OCI-LY3 (cell line): Measurements from ENCODE around the gene HEXB.

Experiments
- H2AFZ ChIP-seq: fragments of 200-600, 300-600 bp; shearing (Covaris generic); 2 replicates; pipeline ENCODE4 v1.6.0; 2014; ENCODE audit warnings: antibody characterized with exemption, low read depth, low read length
- H3K27ac ChIP-seq: fragments of 200-600, 300-600 bp; sonication (generic); 2 replicates; pipeline ENCODE4 v1.5.1; 2014; ENCODE audit warnings: mild to moderate bottlenecking, low read length, moderate library complexity, mixed read lengths
- H3K27me3 ChIP-seq: fragments of 200-600, 300-600 bp; sonication (generic); 2 replicates; pipeline ENCODE4 v1.6.1; 2014; ENCODE audit warnings: low read depth, low read length, mixed read lengths
- H3K36me3 ChIP-seq: fragments of 200-600, 300-600 bp; sonication (generic); replicated peaks from 2 replicates; pipeline ENCODE3; 2014; ENCODE audit warnings: low read depth, low read length, mixed read lengths
- H3K4me1 ChIP-seq: fragments of 300-600, 200-600 bp; sonication (generic); 2 replicates; pipeline ENCODE4 v1.6.1; 2014; ENCODE audit warnings: low read length, mixed read lengths
- H3K4me2 ChIP-seq: fragments of 200-600, 300-600 bp; sonication (generic); 2 replicates; pipeline ENCODE4 v1.6.1; 2014; ENCODE audit warnings: low read length, mixed read lengths
- H3K4me3 ChIP-seq: fragments of 300-600, 200-600 bp; sonication (generic); 2 replicates; pipeline ENCODE4 v1.5.1; 2014; ENCODE audit warnings: antibody characterized with exemption, mild to moderate bottlenecking, low read length, moderate library complexity
- H3K79me2 ChIP-seq: fragments of 300-600, 200-600 bp; shearing (Covaris generic); 2 replicates; pipeline ENCODE4 v1.6.1; 2014; ENCODE audit warnings: mild to moderate bottlenecking, low read length, mixed read lengths
- H3K9ac ChIP-seq: fragments of 300-600, 200-600 bp; shearing (Covaris generic); 2 replicates; pipeline ENCODE4 v1.6.0; 2014; ENCODE audit warnings: mild to moderate bottlenecking, low read length, moderate library complexity
- H3K9me3 ChIP-seq: fragments of 200-600, 300-600 bp; shearing (Covaris generic); 2 replicates; pipeline ENCODE4 v1.6.1; 2014; ENCODE audit warnings: low read length, mixed read lengths; ENCODE audit not compliant: insufficient read depth
- H4K20me1 ChIP-seq: fragments of 200-600, 300-600 bp; sonication (generic); 2 replicates; pipeline ENCODE4 v1.6.1; 2016; ENCODE audit warnings: low read length, mixed read lengths; ENCODE audit not compliant: insufficient read depth
- CTCF ChIP-seq: fragments of 200-600, 300-600 bp; sonication (generic); IDR thresholded peaks from 2 replicates; pipeline ENCODE4 v1.5.1; 2014; ENCODE audit warnings: antibody characterized with exemption, low read length, low read depth
- EZH2phosphoT487 ChIP-seq: fragments of 200-600 bp; shearing (Covaris generic); IDR thresholded peaks from 2 replicates; pipeline ENCODE4 v1.6.1; 2018; ENCODE audit warnings: antibody characterized with exemption, mixed run types, low read depth

Gene HEXB

GRCh38 chr5:74657165-74657564 lies 27.9 kb upstream of the HEXB start:
- H3K27me3 ChIP-seq: no peaks in the 10 kb centered on the region
- H4K20me1 ChIP-seq: no peaks in the 10 kb centered on the region
- no peak overlapping the region for H3K27ac ChIP-seq
- H3K4me2 ChIP-seq: no peak overlapping the region
- no peaks in the 10 kb centered on the region for H3K9me3 ChIP-seq
- H3K79me2 ChIP-seq: no peaks in the 10 kb centered on the region
- H3K4me3 ChIP-seq: no peak overlapping the region
- H2AFZ ChIP-seq: no peak overlapping the region
- no peaks in the 10 kb centered on the region for H3K36me3 ChIP-seq
- H3K9ac ChIP-seq: no peak overlapping the region
- H3K4me1 ChIP-seq: no peaks in the 10 kb centered on the region
- TF ChIP-seq CTCF: no peak

- H2AFZ ChIP-seq: no peak overlapping the region
- TF ChIP-seq CTCF (no peak), EZH2phosphoT487 (no peak)
These were observed 25.9 kb upstream of the HEXB start for GRCh38 chr5:74659172-74659571.

GRCh38 chr5:74660140-74660539 lies 24.9 kb upstream of the HEXB start:
- Histone ChIP-seq H3K79me2 (no peaks in the 10 kb centered on the region), H3K9me3 (no peaks in the 10 kb centered on the region), H3K27ac (no peak overlapping the region), H3K27me3 (no peaks in the 10 kb centered on the region), H3K9ac (no peak overlapping the region), H3K36me3 (no peaks in the 10 kb centered on the region), H2AFZ (no peak overlapping the region), H3K4me2 (no peak overlapping the region), H4K20me1 (no peaks in the 10 kb centered on the region), H3K4me3 (no peak overlapping the region), H3K4me1 (no peaks in the 10 kb centered on the region)
- TF ChIP-seq EZH2phosphoT487 (no peak), CTCF (no peak)

More at GRCh38 chr5:74659172-74659571, 25.9 kb upstream of the HEXB start:
- Histone ChIP-seq H3K27ac (no peak overlapping the region), H3K36me3 (no peaks in the 10 kb centered on the region), H3K9me3 (no peaks in the 10 kb centered on the region), H4K20me1 (no peaks in the 10 kb centered on the region), H3K27me3 (no peaks in the 10 kb centered on the region), H3K9ac (no peak overlapping the region), H3K4me2 (no peak overlapping the region), H3K4me3 (no peak overlapping the region), H3K79me2 (no peaks in the 10 kb centered on the region), H3K4me1 (no peaks in the 10 kb centered on the region)

- no peak overlapping the region for H3K27ac ChIP-seq
- H4K20me1 ChIP-seq: no peaks in the 10 kb centered on the region
- H3K79me2 ChIP-seq: no peaks in the 10 kb centered on the region
- no peaks in the 10 kb centered on the region for H3K27me3 ChIP-seq
- no peaks in the 10 kb centered on the region for H3K36me3 ChIP-seq
- no peaks in the 10 kb centered on the region for H3K4me1 ChIP-seq
- no peaks in the 10 kb centered on the region for H3K9me3 ChIP-seq
- no peak overlapping the region for H2AFZ ChIP-seq
- no peak overlapping the region for H3K9ac ChIP-seq
- TF ChIP-seq CTCF (no peak), EZH2phosphoT487 (no peak)
- no peak overlapping the region for H3K4me2 ChIP-seq
- no peak overlapping the region for H3K4me3 ChIP-seq
These were observed 24.2 kb upstream of the HEXB start for GRCh38 chr5:74660873-74661272.
